ENCODE data around the gene RPL15. TPM values are rescaled to one million over a fixed set of nuclear protein-coding genes. Genes with fewer than 3 reads are reported as not detected.
A peak's percentile ranks its signal among the peaks of the same experiment; 100 is the strongest.

Gene RPL15
- total RNA-seq, 1 donor from 2014 or later: 3,479 TPM

GRCh38 chr3:23940775-23941174 lies 23.8 kb downstream of the RPL15 start:
- Histone ChIP-seq H3K36me3 (ENCODE audit: control insufficient read depth, insufficient read depth, low read length) (no peaks in the 10 kb centered on the region), H3K4me3 (ENCODE audit: low read depth, low read length) (no peak overlapping the region), H3K27me3 (ENCODE audit: control insufficient read depth, insufficient read depth, low read length) (no peaks in the 10 kb centered on the region)
- DNase-seq (ENCODE audit: low read depth): no peak
- no peak for TF ChIP-seq CTCF (IDR thresholded peaks at IDR 0.05; ENCODE audit: insufficient read depth, low read length, poor library complexity, severe bottlenecking)

DNA sequence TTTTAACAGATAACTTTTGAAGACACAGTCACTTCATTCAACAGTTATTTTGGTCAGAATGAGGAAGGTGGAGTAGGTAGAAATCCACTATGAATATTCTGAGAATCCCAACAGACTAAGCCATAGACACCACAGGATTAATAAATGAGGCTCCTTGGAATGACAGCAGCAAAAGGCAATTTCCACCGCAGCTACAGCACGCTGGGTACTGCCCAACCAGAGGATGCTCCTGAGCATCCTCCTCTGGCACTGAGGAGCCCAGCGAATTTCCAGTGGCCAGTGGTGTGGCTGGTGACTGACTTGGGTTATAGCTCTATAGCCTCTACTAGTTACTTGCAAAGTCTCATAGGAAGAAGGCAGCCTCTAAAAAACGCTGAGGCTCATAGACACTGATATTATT lies 24.5 kb downstream of the RPL15 start:
- Histone ChIP-seq H3K27me3 (ENCODE audit: control insufficient read depth, insufficient read depth, low read length) (no peaks in the 10 kb centered on the region), H3K4me3 (ENCODE audit: low read depth, low read length) (no peak overlapping the region), H3K36me3 (ENCODE audit: control insufficient read depth, insufficient read depth, low read length) (no peaks in the 10 kb centered on the region)
- no peak for DNase-seq (ENCODE audit: low read depth)
- no peak for TF ChIP-seq CTCF (IDR thresholded peaks at IDR 0.05; ENCODE audit: insufficient read depth, low read length, poor library complexity, severe bottlenecking)

DNA sequence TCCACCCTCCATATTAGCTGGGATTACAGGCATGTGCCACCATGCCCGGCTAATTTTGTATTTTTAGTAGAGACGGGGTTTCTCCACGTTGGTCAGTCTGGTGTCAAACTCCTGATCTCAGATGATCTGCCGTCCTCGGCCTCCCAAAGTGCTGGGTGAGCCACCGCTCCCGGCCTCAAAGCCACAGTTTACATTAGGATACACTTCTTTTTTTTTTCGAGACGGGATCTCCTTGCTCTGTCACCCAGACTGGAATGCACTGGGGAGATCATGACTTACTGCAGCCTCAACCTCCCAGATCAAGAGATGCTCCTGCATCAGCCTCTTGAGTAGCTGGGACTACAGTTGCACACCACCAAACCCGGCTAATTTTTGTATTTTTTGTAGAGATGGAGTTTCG lies 25.6 kb downstream of the RPL15 start:
- DNase-seq (ENCODE audit: low read depth): no peak
- TF ChIP-seq CTCF (IDR thresholded peaks at IDR 0.05; ENCODE audit: insufficient read depth, low read length, poor library complexity, severe bottlenecking): no peak

DNA sequence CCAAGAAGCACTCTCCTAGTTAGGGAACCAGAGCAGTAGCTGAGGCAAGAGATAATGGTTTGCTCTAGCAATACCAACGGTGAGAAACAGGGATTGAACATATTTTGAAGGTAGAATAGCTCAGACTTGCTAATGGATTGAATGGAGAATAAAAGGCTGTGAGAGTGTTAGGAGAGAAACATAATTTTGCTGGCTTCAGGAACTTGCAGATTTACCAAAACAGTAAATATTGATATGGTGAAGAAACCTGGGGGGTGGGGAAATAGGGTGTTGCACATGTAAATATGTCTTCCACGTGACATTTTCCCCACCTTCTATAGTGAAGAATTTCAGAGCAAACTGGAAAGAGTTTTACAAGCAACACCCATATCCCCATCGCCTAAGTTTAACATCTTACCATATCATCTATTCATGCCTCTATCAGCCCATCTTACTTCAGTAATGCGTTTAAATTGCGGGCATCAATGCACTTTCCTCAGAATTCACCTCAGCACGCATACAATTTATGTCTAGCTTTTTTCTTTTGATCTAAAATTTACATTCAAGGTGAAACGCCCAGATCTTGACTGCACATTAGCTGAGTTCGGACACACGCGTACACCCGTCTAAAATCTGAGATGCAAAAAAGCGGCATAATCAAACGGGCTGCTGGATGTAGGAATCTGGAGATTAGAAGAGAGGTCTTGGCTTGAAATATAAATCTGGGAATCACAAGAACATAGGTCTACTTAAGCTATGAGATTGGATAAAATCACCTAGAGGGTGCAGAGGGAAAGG lies 27.3 kb downstream of the RPL15 start:
- TF ChIP-seq CTCF (IDR thresholded peaks at IDR 0.05; ENCODE audit: insufficient read depth, low read length, poor library complexity, severe bottlenecking): no peak
- Histone ChIP-seq H3K36me3 (ENCODE audit: control insufficient read depth, insufficient read depth, low read length) (no peaks in the 10 kb centered on the region), H3K4me3 (ENCODE audit: low read depth, low read length) (peak overlapping the region; percentile 87), H3K27me3 (ENCODE audit: control insufficient read depth, insufficient read depth, low read length) (no peaks in the 10 kb centered on the region)
- DNase-seq (ENCODE audit: low read depth): no peak

More for the DNA sequence above, 25.6 kb downstream of the RPL15 start:
- no peak overlapping the region for H3K4me3 ChIP-seq (ENCODE audit: low read depth, low read length)
- H3K27me3 ChIP-seq (ENCODE audit: control insufficient read depth, insufficient read depth, low read length): no peaks in the 10 kb centered on the region
- no peaks in the 10 kb centered on the region for H3K36me3 ChIP-seq (ENCODE audit: control insufficient read depth, insufficient read depth, low read length)

GRCh38 chr3:23944861-23945662 lies 28.1 kb downstream of the RPL15 start, which contains the start of gene NR1D2:
Gene NR1D2, plus strand, starts transcription at chr3:23945286. Its CDS starts 293 bp downstream, at chr3:23945579.
- DNase-seq (ENCODE audit: low read depth): no peak
- H3K4me3 ChIP-seq (ENCODE audit: low read depth, low read length): peak within 1 kb of the TSS; percentile 87
- H3K36me3 ChIP-seq (ENCODE audit: control insufficient read depth, insufficient read depth, low read length): no peaks in the 10 kb centered on the region
- no peaks in the 10 kb centered on the region for H3K27me3 ChIP-seq (ENCODE audit: control insufficient read depth, insufficient read depth, low read length)
- TF ChIP-seq CTCF (IDR thresholded peaks at IDR 0.05; ENCODE audit: insufficient read depth, low read length, poor library complexity, severe bottlenecking): no peak

Data from kidney epithelial cell (primary cell).